ENCODE results near the gene ADCYAP1R1.

Gene ADCYAP1R1

GRCh38 chr7:31079126-31079823 is 27.2 kb downstream of the ADCYAP1R1 start:
- H3K36me3 Mint-ChIP-seq (ENCODE audit: low read depth): no peaks in the 10 kb centered on the region
- H3K27ac Mint-ChIP-seq: peak overlapping the region; percentile 31
- peaks cover 15% of the 10 kb centered on the region for H3K27me3 Mint-ChIP-seq (ENCODE audit: low read depth, poor library complexity)
- H3K4me3 Mint-ChIP-seq: no peak overlapping the region
- DNase-seq: no peak
- H3K9me3 Mint-ChIP-seq: no peaks in the 10 kb centered on the region
- peaks cover 30% of the 10 kb centered on the region for H3K4me1 Mint-ChIP-seq
- TF ChIP-seq, protein P1, sequence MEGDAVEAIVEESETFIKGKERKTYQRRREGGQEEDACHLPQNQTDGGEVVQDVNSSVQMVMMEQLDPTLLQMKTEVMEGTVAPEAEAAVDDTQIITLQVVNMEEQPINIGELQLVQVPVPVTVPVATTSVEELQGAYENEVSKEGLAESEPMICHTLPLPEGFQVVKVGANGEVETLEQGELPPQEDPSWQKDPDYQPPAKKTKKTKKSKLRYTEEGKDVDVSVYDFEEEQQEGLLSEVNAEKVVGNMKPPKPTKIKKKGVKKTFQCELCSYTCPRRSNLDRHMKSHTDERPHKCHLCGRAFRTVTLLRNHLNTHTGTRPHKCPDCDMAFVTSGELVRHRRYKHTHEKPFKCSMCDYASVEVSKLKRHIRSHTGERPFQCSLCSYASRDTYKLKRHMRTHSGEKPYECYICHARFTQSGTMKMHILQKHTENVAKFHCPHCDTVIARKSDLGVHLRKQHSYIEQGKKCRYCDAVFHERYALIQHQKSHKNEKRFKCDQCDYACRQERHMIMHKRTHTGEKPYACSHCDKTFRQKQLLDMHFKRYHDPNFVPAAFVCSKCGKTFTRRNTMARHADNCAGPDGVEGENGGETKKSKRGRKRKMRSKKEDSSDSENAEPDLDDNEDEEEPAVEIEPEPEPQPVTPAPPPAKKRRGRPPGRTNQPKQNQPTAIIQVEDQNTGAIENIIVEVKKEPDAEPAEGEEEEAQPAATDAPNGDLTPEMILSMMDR (IDR thresholded peaks at IDR 0.05): no peak

DNA sequence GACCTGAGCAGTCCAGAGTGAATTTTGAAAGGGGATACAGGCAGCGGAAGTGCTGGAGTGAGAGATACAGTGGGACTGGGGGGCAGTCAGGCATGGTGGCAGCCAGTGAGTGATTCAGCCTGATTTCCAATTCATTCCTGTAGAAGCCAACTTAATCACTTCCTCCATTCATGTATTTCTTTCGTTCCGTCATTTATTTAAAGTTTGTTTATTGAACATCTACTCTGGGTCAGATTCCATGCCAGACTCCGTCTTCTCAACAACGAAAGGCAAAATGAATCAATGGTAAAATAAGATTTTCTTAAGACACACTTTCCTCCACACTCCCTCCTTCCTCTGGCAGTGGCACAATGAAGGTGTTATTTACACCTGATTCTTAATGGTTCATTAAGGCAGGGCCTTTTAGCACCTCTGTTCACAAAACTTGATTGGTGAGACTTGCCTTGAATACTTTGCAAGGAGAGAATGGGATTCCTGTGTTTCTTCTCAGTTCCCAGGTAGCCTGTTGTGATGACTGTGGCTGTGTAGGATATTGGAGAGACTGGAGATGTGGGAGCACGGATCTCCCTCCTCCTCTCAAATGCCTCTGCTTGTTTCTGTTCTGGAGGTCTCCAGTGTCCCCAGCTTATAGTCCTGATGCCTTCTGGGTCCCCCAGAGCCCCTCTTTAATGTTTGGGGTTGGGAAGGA is 27.9 kb downstream of the ADCYAP1R1 start:
- Mint-ChIP-seq H3K4me3 (no peak overlapping the region), H3K27ac (peak overlapping the region; percentile 39), H3K4me1 (peaks cover 30% of the 10 kb centered on the region), H3K27me3 (ENCODE audit: low read depth, poor library complexity) (peaks cover 15% of the 10 kb centered on the region), H3K9me3 (no peaks in the 10 kb centered on the region), H3K36me3 (ENCODE audit: low read depth) (no peaks in the 10 kb centered on the region)
- DNase-seq: no peak
- TF ChIP-seq, protein P1 (IDR thresholded peaks at IDR 0.05): no peak

DNA sequence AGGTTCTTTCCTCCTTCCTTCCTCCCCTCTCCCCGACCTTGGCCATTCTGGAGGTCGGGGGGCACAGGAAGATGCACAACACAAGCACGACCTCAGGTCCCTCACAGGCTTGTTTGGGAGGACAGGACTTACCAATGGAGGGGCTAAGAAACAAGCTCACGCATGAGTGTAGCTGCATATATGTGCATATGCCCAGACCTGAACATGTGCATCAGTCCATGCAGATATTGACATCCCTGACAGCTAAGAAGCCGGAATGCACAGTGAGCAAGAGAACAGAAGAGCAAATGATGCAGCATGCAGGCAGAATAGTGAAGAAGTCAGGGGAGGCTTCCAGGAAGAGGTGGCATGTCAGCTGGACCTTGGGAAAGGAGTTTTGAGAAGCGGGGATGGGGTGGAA is 28.7 kb downstream of the ADCYAP1R1 start:
- H3K9me3 Mint-ChIP-seq: no peaks in the 10 kb centered on the region
- H3K4me3 Mint-ChIP-seq: no peak overlapping the region
- DNase-seq: no peak

DNA sequence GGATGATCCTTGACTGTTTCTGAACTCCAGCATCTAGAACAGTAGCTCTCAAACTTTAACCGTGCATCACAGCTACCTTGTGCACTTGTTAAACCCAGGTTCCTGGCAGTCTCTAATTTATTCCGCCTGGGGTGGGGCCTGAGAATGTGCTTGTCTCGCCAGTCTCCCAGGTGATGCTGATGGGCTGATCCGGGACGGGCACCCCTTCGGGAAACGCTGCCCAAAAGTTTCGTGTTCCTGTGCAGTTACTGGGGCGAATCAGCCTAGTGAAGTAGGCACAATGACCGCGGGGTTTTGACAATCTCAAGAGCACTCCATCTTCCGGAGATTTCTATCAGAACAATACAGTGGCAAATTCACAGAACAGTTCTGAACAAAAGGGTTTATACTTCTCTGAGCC is 29.9 kb downstream of the ADCYAP1R1 start:
- no peaks in the 10 kb centered on the region for H3K36me3 Mint-ChIP-seq (ENCODE audit: low read depth)
- H3K27ac Mint-ChIP-seq: no peak overlapping the region
- TF ChIP-seq, protein P1 (IDR thresholded peaks at IDR 0.05): no peak
- peaks cover 15% of the 10 kb centered on the region for H3K27me3 Mint-ChIP-seq (ENCODE audit: low read depth, poor library complexity)
- no peak for DNase-seq
- H3K9me3 Mint-ChIP-seq: no peaks in the 10 kb centered on the region
- H3K4me3 Mint-ChIP-seq: no peak overlapping the region
- peaks cover 30% of the 10 kb centered on the region for H3K4me1 Mint-ChIP-seq

More for the DNA sequence above, 28.7 kb downstream of the ADCYAP1R1 start:
- TF ChIP-seq, protein P1 (IDR thresholded peaks at IDR 0.05): no peak
- no peaks in the 10 kb centered on the region for H3K36me3 Mint-ChIP-seq (ENCODE audit: low read depth)
- peaks cover 30% of the 10 kb centered on the region for H3K4me1 Mint-ChIP-seq
- peaks cover 15% of the 10 kb centered on the region for H3K27me3 Mint-ChIP-seq (ENCODE audit: low read depth, poor library complexity)
- H3K27ac Mint-ChIP-seq: no peak overlapping the region

GRCh38 chr7:31082447-31082846 is 30.3 kb downstream of the ADCYAP1R1 start:
- H3K9me3 Mint-ChIP-seq: no peaks in the 10 kb centered on the region
- DNase-seq: no peak
- H3K27me3 Mint-ChIP-seq (ENCODE audit: low read depth, poor library complexity): peaks cover 15% of the 10 kb centered on the region
- H3K36me3 Mint-ChIP-seq (ENCODE audit: low read depth): no peaks in the 10 kb centered on the region
- H3K4me1 Mint-ChIP-seq: peaks cover 30% of the 10 kb centered on the region
- no peak overlapping the region for H3K27ac Mint-ChIP-seq
- H3K4me3 Mint-ChIP-seq: no peak overlapping the region
- TF ChIP-seq, protein P1 (IDR thresholded peaks at IDR 0.05): no peak

Data from nephron progenitor cell (in vitro differentiated cells).